ENCODE measurements around the gene SLCO3A1.
"Not testable (repeated sequence)": the region's sequence is repeated elsewhere in the genome, so short reads cannot be mapped to it uniquely, and the experiment has no call there.

The SLCO3A1 gene

GRCh38 chr15:92200891-92201290, 347.4 kb downstream of the SLCO3A1 start:
- DNase-seq (ENCODE audit: low spot score): no peak

GRCh38 chr15:92205255-92205739, 351.8 kb downstream of the SLCO3A1 start:
- DNase-seq (ENCODE audit: low spot score): no peak

DNA sequence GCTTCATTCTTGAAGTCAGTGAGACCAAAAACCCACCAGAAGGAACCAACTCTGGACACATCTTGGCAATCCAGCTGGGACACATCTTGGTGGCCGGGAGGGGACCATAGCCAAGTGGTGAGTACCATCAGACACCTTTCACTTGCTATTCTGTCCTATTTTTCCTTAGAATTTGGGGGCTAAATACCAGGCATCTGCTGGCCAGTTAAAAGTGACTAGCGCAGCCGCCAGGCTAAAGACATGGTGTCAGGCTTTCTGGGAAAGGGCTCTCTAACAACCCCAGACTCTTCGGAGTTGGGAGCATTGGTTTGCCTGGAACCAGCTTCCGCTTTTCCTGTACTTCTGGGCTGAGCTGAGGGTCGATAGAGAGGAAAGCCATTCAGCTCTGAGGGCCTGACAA, 354.1 kb downstream of the SLCO3A1 start:
- not testable (repeated sequence) for DNase-seq (ENCODE audit: low spot score)

All from SK-N-DZ (cell line).